Heart left ventricle (tissue), 13 donors: ENCODE measurements around the gene VEZF1.

Experiments
- POLR2A ChIP-seq, 2 donors: fragments of 450-650 bp; IDR thresholded peaks; one replicate each; pipeline ENCODE4 v1.6.1; 2017; ENCODE audit warnings: antibody characterized with exemption in 2 of 2, mild to moderate bottlenecking in 2 of 2, moderate library complexity in 2 of 2
- TF ChIP-seq, protein P1 (sequence below), 12 donors: fragments of 200-600 bp; sonication (generic) in 4 of 12; IDR thresholded peaks; one replicate each; pipeline versions ENCODE4 v1.5.0 to v1.8.0; 2018 to 2022; ENCODE audit warnings: antibody characterized with exemption in 12 of 12, mild to moderate bottlenecking in 5 of 12
- donor health status: ischemic (EF 13 %, LVEDD 7.1; RV severe dilation, severe dysfunction).
- donor health status: DM: no; HTN: yes; CAD: no.
- donor health status: DM: no; HTN: no; CAD: no.
- donor health status: ischemic (EF 25% LVEDD 6.9; RV normal size, moderate dysfunction).
- donor health status: ischemic (EF 25% LVEDD 5.7; RV mildly dilated, moderate dysfunction).
- donor health status: ischemic (EF 35%, LVEDD 5.7; RV mildly dilated, moderate dysfunction).
- donor health status: nonischemic (EF 11% LVEDD 7.7; RV severe dilation, severe dysfunction).
- donor health status: DM: yes; HTN: yes; CAD: no.
- donor health status: PGD.
- donor health status: ischemic (EF 29% LVEDD 5.4; RV normal size, mild dysfunction).
- donor health status: nonischemic (EF 23%, LVEDD 6.1; RV moderate dilation, normal function).

DNA sequence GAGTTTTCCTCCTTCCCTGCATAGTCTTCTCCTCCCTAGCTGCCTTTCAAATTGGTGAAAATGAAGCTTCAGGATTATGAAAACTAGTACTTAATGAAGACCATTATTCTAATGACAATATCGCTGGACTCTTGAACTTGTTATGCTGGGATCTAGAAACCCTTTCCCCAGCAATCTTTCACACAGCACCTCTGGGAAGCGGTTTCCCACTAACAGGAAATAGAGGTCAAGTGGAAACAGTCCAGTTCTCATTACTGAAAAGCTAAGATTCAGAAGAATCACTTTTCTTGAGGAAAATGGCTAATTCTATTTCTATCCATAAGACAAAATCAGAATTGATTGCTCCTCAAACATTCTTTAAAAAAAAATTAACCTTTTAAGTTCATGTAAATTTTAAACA is 2.0 kb upstream of the VEZF1 start:
- TF ChIP-seq, protein P1, sequence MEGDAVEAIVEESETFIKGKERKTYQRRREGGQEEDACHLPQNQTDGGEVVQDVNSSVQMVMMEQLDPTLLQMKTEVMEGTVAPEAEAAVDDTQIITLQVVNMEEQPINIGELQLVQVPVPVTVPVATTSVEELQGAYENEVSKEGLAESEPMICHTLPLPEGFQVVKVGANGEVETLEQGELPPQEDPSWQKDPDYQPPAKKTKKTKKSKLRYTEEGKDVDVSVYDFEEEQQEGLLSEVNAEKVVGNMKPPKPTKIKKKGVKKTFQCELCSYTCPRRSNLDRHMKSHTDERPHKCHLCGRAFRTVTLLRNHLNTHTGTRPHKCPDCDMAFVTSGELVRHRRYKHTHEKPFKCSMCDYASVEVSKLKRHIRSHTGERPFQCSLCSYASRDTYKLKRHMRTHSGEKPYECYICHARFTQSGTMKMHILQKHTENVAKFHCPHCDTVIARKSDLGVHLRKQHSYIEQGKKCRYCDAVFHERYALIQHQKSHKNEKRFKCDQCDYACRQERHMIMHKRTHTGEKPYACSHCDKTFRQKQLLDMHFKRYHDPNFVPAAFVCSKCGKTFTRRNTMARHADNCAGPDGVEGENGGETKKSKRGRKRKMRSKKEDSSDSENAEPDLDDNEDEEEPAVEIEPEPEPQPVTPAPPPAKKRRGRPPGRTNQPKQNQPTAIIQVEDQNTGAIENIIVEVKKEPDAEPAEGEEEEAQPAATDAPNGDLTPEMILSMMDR (IDR thresholded peaks at IDR 0.05) = no peak
- no peak for TF ChIP-seq POLR2A (IDR thresholded peaks at IDR 0.05)
